Loucy (cell line): ENCODE results near the gene EVC.

Experiments used
- H2AFZ ChIP-seq: fragments of 200-600 bp; sonication (generic); 2 replicates; pipeline ENCODE4 v1.6.0; 2016; ENCODE audit warnings: antibody characterized with exemption, mild to moderate bottlenecking, low read length, moderate library complexity
- H3F3A ChIP-seq: fragments of 200-600 bp; 2 replicates; pipeline ENCODE4 v1.6.0; 2016; ENCODE audit warnings: antibody characterized with exemption, low read depth, mild to moderate bottlenecking
- H3K27me3 ChIP-seq: fragments of 200-600 bp; sonication (generic); 2 replicates; pipeline ENCODE4 v1.6.1; 2014; ENCODE audit warnings: low read length, mild to moderate bottlenecking; ENCODE audit not compliant: insufficient read depth, poor library complexity, severe bottlenecking
- H3K36me3 ChIP-seq: fragments of 200-600 bp; sonication (generic); 2 replicates; pipeline ENCODE4 v1.6.1; 2016; ENCODE audit warnings: low read length; ENCODE audit not compliant: insufficient read depth
- H3K4me1 ChIP-seq: fragments of 200-600 bp; sonication (generic); 2 replicates; pipeline ENCODE4 v1.5.1; 2014; ENCODE audit warnings: low read length, mild to moderate bottlenecking; ENCODE audit not compliant: insufficient read depth, poor library complexity, severe bottlenecking
- H3K4me2 ChIP-seq: fragments of 200-600 bp; sonication (generic); 2 replicates; pipeline ENCODE4 v1.6.0; 2014; ENCODE audit warnings: antibody characterized with exemption, low read length, low read depth, mild to moderate bottlenecking; ENCODE audit not compliant: poor library complexity, severe bottlenecking
- H3K4me3 ChIP-seq: fragments of 200-600 bp; sonication (generic); 2 replicates; pipeline ENCODE4 v1.5.1; 2014; ENCODE audit warnings: low read length, mild to moderate bottlenecking, mixed read lengths; ENCODE audit not compliant: poor library complexity, severe bottlenecking
- H3K79me2 ChIP-seq: fragments of 200-600 bp; sonication (generic); 2 replicates; pipeline ENCODE4 v1.6.1; 2014; ENCODE audit warnings: low read length; ENCODE audit not compliant: insufficient read depth
- H3K9ac ChIP-seq: fragments of 200-600 bp; sonication (generic); 2 replicates; pipeline ENCODE4 v1.6.0; 2014; ENCODE audit warnings: mild to moderate bottlenecking, low read depth, low read length, moderate library complexity; ENCODE audit not compliant: poor library complexity, severe bottlenecking
- H3K9me2 ChIP-seq: fragments of 200-600 bp; sonication (generic); replicated peaks from 2 replicates; pipeline ENCODE4 v1.6.1; 2016; ENCODE audit warnings: low read depth, low read length, mixed read lengths
- H3K9me3 ChIP-seq: fragments of 200-600 bp; sonication (generic); 2 replicates; pipeline ENCODE4 v1.6.1; 2014; ENCODE audit warnings: mild to moderate bottlenecking, antibody characterized with exemption, low read length, low read depth; ENCODE audit not compliant: insufficient read depth
- H4K20me1 ChIP-seq: fragments of 200-600 bp; sonication (generic); 2 replicates; pipeline ENCODE4 v1.6.0; 2014; ENCODE audit warnings: antibody characterized with exemption, low read length, mild to moderate bottlenecking; ENCODE audit not compliant: insufficient read depth, poor library complexity, severe bottlenecking
- EZH2phosphoT487 ChIP-seq: fragments of 200-600 bp; IDR thresholded peaks from 2 replicates; pipeline ENCODE4 v1.6.1; 2018; ENCODE audit warnings: antibody characterized with exemption, mild to moderate bottlenecking, moderate library complexity, borderline replicate concordance
- TF ChIP-seq, protein P1 (sequence below): fragments of 200-600 bp; sonication (generic); conservative IDR thresholded peaks from 2 replicates; pipeline ENCODE4 v1.5.1; 2014; ENCODE audit warnings: mild to moderate bottlenecking, antibody characterized with exemption, low read length

Gene EVC

DNA sequence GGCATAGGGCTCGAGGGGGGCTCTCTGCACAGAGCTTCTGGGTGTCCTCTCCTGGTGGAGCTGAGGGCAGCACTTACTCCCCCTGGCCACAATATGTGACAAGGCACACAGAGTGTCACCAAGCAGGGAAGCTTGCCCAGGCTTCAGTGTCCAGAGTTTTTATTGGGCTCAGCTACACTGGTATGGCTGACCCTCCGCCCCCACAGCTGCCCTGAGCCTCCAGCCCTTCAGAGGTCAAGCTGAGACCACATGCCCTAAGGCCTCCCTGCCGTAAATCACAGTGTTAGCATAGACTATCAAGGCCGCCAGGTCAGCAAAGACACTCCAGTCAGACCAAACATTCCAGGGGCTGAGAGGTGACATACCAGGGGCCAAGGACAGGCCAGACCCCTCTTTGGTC is 59.0 kb downstream of the EVC start:
- no peak overlapping the region for H3K9ac ChIP-seq
- H3K4me3 ChIP-seq, result no peak overlapping the region
- H3K36me3 ChIP-seq, result no peaks in the 10 kb centered on the region
- TF ChIP-seq, protein P1, sequence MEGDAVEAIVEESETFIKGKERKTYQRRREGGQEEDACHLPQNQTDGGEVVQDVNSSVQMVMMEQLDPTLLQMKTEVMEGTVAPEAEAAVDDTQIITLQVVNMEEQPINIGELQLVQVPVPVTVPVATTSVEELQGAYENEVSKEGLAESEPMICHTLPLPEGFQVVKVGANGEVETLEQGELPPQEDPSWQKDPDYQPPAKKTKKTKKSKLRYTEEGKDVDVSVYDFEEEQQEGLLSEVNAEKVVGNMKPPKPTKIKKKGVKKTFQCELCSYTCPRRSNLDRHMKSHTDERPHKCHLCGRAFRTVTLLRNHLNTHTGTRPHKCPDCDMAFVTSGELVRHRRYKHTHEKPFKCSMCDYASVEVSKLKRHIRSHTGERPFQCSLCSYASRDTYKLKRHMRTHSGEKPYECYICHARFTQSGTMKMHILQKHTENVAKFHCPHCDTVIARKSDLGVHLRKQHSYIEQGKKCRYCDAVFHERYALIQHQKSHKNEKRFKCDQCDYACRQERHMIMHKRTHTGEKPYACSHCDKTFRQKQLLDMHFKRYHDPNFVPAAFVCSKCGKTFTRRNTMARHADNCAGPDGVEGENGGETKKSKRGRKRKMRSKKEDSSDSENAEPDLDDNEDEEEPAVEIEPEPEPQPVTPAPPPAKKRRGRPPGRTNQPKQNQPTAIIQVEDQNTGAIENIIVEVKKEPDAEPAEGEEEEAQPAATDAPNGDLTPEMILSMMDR, result no peak
- TF ChIP-seq EZH2phosphoT487, result no peak
- H3K9me3 ChIP-seq, result peaks cover 14% of the 10 kb centered on the region; the same call in 1 of the 2 replicates
- no peaks in the 10 kb centered on the region for H4K20me1 ChIP-seq
- H3F3A ChIP-seq, result no peaks in the 10 kb centered on the region
- H2AFZ ChIP-seq, result no peak overlapping the region
- no peaks in the 10 kb centered on the region for H3K4me1 ChIP-seq
- no peak overlapping the region for H3K4me2 ChIP-seq
- H3K9me2 ChIP-seq, result no peaks in the 10 kb centered on the region
- no peaks in the 10 kb centered on the region for H3K79me2 ChIP-seq
- H3K27me3 ChIP-seq, result no peaks in the 10 kb centered on the region

DNA sequence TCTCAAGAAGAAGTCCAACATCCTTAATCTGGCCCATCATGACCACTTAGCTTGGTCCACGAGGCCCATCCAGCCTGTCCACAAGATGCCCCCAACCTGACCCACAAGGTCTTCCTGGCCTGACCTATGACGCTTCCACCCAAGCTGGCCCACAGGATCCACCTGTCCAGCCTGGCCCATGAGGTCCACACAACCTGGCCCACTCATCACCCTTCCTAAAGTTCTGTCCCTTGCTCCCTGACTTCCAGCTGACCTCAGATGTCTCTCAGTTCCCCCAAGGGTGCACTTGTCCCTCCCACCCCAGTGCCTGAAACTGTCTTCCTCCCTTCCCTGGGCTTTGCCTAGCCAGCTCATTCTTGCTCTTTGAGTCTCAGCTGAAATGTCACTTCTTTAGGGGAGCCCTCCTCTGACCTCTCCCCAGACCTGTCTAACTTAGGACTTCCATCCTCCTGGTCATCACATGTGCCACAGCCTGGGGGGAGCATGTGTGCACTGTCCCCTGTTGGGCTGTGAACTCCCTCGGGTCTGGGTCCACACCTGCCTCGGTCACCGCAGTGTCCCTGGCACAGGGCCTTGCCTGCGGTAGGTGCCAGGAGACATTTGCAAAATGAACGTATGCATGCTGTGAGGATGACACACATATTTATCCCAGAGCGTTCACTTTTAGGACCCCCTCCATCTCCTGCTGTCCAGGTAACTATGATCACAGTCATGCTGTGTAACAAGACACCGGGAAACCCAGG is 61.7 kb downstream of the EVC start:
- no peak overlapping the region for H3K9ac ChIP-seq
- TF ChIP-seq, protein P1, result no peak
- TF ChIP-seq EZH2phosphoT487, result no peak
- peaks cover 21% of the 10 kb centered on the region; the same call in 1 of the 2 replicates for H3K9me3 ChIP-seq

DNA sequence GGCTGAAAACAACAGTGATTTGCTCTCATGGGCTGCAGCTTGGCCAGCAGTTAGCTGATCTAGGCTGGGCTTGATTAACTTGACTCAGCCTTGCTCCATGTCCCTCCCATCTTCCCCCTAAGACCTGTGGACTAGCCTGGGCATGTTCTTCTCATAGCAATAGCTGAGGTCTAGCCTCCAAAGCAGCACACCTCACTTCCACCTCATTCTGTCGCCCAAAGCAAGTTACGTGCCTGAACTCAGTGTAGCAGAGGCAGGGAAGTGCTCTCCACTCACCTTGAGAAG is 62.2 kb downstream of the EVC start:
- H3K4me2 ChIP-seq, result no peak overlapping the region
- no peaks in the 10 kb centered on the region for H3K27me3 ChIP-seq
- no peaks in the 10 kb centered on the region for H3K9me2 ChIP-seq
- no peak overlapping the region for H2AFZ ChIP-seq
- no peaks in the 10 kb centered on the region for H3K36me3 ChIP-seq
- no peaks in the 10 kb centered on the region for H4K20me1 ChIP-seq
- no peaks in the 10 kb centered on the region for H3K4me1 ChIP-seq
- no peaks in the 10 kb centered on the region for H3K79me2 ChIP-seq
- no peak overlapping the region for H3K9ac ChIP-seq
- H3K4me3 ChIP-seq, result no peak overlapping the region
- H3F3A ChIP-seq, result no peaks in the 10 kb centered on the region
- peaks cover 17% of the 10 kb centered on the region; the same call in 1 of the 2 replicates for H3K9me3 ChIP-seq
- TF ChIP-seq, protein P1, result no peak
- TF ChIP-seq EZH2phosphoT487, result no peak

More for the DNA sequence above, 61.7 kb downstream of the EVC start:
- no peaks in the 10 kb centered on the region for H3F3A ChIP-seq
- H3K36me3 ChIP-seq, result no peaks in the 10 kb centered on the region
- no peaks in the 10 kb centered on the region for H4K20me1 ChIP-seq
- H3K79me2 ChIP-seq, result no peaks in the 10 kb centered on the region
- H3K4me2 ChIP-seq, result no peak overlapping the region
- no peaks in the 10 kb centered on the region for H3K9me2 ChIP-seq
- H3K27me3 ChIP-seq, result no peaks in the 10 kb centered on the region
- no peak overlapping the region for H2AFZ ChIP-seq
- no peak overlapping the region for H3K4me3 ChIP-seq
- no peaks in the 10 kb centered on the region for H3K4me1 ChIP-seq
